AG04450 (cell line): ENCODE data around the gene UCP3. TPM values are rescaled to one million over a fixed set of nuclear protein-coding genes. Genes with fewer than 3 reads are reported as not detected.

Experiments
- CTCF ChIA-PET: fragments of 300-600, 350-600 bp; formaldehyde crosslinking; extraction: SDS; loops from one replicate; lab custom pipeline; 2022; ENCODE audit warnings: antibody characterized with exemption, inconsistent platforms; lab: Charles Lee
- POLR2A ChIA-PET: fragments of 350-600 bp; formaldehyde crosslinking; extraction: SDS; loops from one replicate; lab custom pipeline; 2021; ENCODE audit warnings: antibody characterized with exemption, inconsistent platforms; lab: Yijun Ruan, JAX
- DNase-seq: peaks from one replicate; pipeline ENCODE4 v3.0.0-alpha.2; 2011; ENCODE audit warnings: low read depth, low spot score
- H3K27ac ChIP-seq: one replicate; pipeline ENCODE4 v1.5.1; 2012; ENCODE audit warnings: low read depth, low read length, control low read depth
- H3K27me3 ChIP-seq: one replicate; pipeline ENCODE4 v1.6.0; 2012; ENCODE audit warnings: low read length; ENCODE audit not compliant: control insufficient read depth, insufficient read depth
- H3K4me3 ChIP-seq: 2 replicates; pipeline ENCODE4 v1.5.1; 2011; ENCODE audit warnings: mild to moderate bottlenecking, low read depth, low read length, control low read depth
- H3K9me3 ChIP-seq: 2 replicates; pipeline ENCODE4 v1.5.1; 2012; ENCODE audit warnings: low read length; ENCODE audit not compliant: control insufficient read depth, insufficient read depth
- CTCF ChIP-seq: IDR thresholded peaks from 2 replicates; pipeline ENCODE4 v1.5.1; 2011; ENCODE audit warnings: low read depth, low read length, control low read depth, inconsistent platforms
- polyA plus RNA-seq: library from polyadenylated mRNA; depleted of rRNA; stranded (reverse); fragments of >200 nt; gene quantifications from 2 replicates; pipeline ENCODE4 v1.2.3, GENCODE V29; 2011

Gene UCP3
- polyA plus RNA-seq, 1 experiment, result 0.41 TPM

GRCh38 chr11:74014880-74015279, 6.0 kb upstream of the UCP3 start:
- ChIA-PET CTCF (no interaction called here), POLR2A (no interaction called here)
- DNase-seq, result no peak

GRCh38 chr11:74013141-74013540, 4.3 kb upstream of the UCP3 start:
- DNase-seq, result no peak
- Histone ChIP-seq H3K27me3 (no peaks in the 10 kb centered on the region), H3K27ac (no peak overlapping the region), H3K4me3 (no peak overlapping the region), H3K9me3 (no peaks in the 10 kb centered on the region)
- ChIA-PET POLR2A (no interaction called here), CTCF (no interaction called here)
- no peak for TF ChIP-seq CTCF

More at GRCh38 chr11:74014880-74015279, 6.0 kb upstream of the UCP3 start:
- Histone ChIP-seq H3K27ac (no peak overlapping the region), H3K4me3 (no peak overlapping the region), H3K9me3 (no peaks in the 10 kb centered on the region), H3K27me3 (no peaks in the 10 kb centered on the region)
- no peak for TF ChIP-seq CTCF

- CTCF ChIA-PET, result no interaction called here
- POLR2A ChIA-PET, result no interaction called here
- TF ChIP-seq CTCF, result no peak
- Histone ChIP-seq H3K27ac (no peak overlapping the region), H3K4me3 (no peak overlapping the region), H3K9me3 (no peaks in the 10 kb centered on the region), H3K27me3 (no peaks in the 10 kb centered on the region)
- no peak for DNase-seq
Measured at GRCh38 chr11:74012074-74012809, 3.4 kb upstream of the UCP3 start.

- no peak for DNase-seq
- Histone ChIP-seq H3K27ac (no peak overlapping the region), H3K27me3 (no peaks in the 10 kb centered on the region), H3K4me3 (no peak overlapping the region), H3K9me3 (no peaks in the 10 kb centered on the region)
- TF ChIP-seq CTCF, result no peak
- POLR2A ChIA-PET, result no interaction called here
- CTCF ChIA-PET, result no interaction called here
Measured at GRCh38 chr11:74011360-74012073, 2.6 kb upstream of the UCP3 start.
